Endothelial cell (in vitro differentiated cells): ENCODE measurements around the gene FBRSL1. TPM values are rescaled to one million over a fixed set of nuclear protein-coding genes. Genes with fewer than 3 reads are reported as not detected.

Experiments used
- DNase-seq: peaks from one replicate; pipeline ENCODE4 v3.0.0; 2021; ENCODE audit warnings: low spot score
- H3K27ac Mint-ChIP-seq: one replicate; pipeline ENCODE4 v1.8.0; 2021; ENCODE audit warnings: mixed read lengths, inconsistent platforms; ENCODE audit not compliant: unreplicated experiment
- H3K27me3 Mint-ChIP-seq: one replicate; pipeline ENCODE4 v1.8.0; 2021; ENCODE audit warnings: mild to moderate bottlenecking, moderate library complexity, mixed read lengths, inconsistent platforms; ENCODE audit not compliant: unreplicated experiment
- H3K36me3 Mint-ChIP-seq: one replicate; pipeline ENCODE4 v1.8.0; 2021; ENCODE audit warnings: mild to moderate bottlenecking, low read depth, mixed read lengths, inconsistent platforms; ENCODE audit not compliant: unreplicated experiment
- H3K4me1 Mint-ChIP-seq: one replicate; pipeline ENCODE4 v1.8.0; 2021; ENCODE audit warnings: mild to moderate bottlenecking, mixed read lengths, inconsistent platforms; ENCODE audit not compliant: unreplicated experiment
- H3K4me3 Mint-ChIP-seq: one replicate; pipeline ENCODE4 v1.8.0; 2021; ENCODE audit warnings: mild to moderate bottlenecking, mixed read lengths, inconsistent platforms; ENCODE audit not compliant: unreplicated experiment
- H3K9me3 Mint-ChIP-seq: one replicate; pipeline ENCODE4 v1.8.0; 2021; ENCODE audit warnings: mixed read lengths, inconsistent platforms; ENCODE audit not compliant: unreplicated experiment
- total RNA-seq: library from RNA; stranded (reverse); fragmentation: NEBNext Ultra II Directional; extraction: Animal tissue kit (Norgen Biotek cat#: 25700); gene quantifications from one replicate; pipeline ENCODE4 v1.2.1, GENCODE V29; 2021; ENCODE audit not compliant: unreplicated experiment
- TF ChIP-seq, protein P1 (sequence below): fragments of 200-600 bp; sonication (generic); IDR thresholded peaks from one replicate; pipeline ENCODE4 v1.5.0; 2021; ENCODE audit warnings: antibody characterized with exemption; ENCODE audit not compliant: unreplicated experiment

Gene FBRSL1
- total RNA-seq, 1 donor from 2014 or later = 38.4 TPM

DNA sequence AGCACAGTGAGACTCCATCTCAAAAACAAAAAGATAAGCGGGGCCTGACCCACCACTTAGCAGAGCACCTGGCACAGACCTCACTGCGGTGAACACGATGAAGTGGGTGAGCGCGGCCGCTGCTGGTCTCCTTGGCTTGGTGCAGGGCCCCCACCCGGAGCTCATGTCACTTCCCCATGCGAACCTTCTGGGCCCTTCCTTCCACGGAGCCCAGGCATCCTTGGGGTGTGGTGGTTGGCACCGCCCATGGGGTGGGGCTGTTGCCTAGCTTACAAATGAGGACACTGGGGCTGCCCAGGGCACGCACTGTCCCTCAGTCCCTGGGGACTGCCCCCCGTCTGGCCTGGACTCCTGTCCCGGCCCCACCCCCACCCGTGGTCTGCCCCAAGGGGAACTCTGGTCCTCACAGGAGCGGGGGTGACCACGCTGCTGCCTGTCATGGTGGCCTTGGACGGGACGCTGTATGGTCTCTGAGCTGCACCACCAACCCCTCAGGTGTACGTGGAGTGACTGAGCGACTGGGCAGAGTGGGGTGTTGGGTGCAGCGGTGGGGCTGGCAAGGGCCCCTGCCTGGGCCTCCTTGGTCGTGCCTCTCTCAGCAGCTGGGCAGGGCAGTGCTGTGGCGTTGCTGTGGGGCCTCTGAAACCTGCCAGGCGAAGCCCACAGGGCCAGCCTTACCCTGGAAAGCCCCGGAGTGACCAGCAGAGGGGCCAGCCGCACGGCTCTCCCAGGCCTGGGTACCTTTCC lies 15.3 kb downstream of the FBRSL1 start:
- Mint-ChIP-seq H3K4me3 (no peak overlapping the region), H3K27me3 (peaks cover 2% of the 10 kb centered on the region), H3K36me3 (peaks cover 3% of the 10 kb centered on the region), H3K4me1 (peaks cover 11% of the 10 kb centered on the region), H3K27ac (no peak overlapping the region), H3K9me3 (no peaks in the 10 kb centered on the region)
- DNase-seq = no peak
- TF ChIP-seq, protein P1, sequence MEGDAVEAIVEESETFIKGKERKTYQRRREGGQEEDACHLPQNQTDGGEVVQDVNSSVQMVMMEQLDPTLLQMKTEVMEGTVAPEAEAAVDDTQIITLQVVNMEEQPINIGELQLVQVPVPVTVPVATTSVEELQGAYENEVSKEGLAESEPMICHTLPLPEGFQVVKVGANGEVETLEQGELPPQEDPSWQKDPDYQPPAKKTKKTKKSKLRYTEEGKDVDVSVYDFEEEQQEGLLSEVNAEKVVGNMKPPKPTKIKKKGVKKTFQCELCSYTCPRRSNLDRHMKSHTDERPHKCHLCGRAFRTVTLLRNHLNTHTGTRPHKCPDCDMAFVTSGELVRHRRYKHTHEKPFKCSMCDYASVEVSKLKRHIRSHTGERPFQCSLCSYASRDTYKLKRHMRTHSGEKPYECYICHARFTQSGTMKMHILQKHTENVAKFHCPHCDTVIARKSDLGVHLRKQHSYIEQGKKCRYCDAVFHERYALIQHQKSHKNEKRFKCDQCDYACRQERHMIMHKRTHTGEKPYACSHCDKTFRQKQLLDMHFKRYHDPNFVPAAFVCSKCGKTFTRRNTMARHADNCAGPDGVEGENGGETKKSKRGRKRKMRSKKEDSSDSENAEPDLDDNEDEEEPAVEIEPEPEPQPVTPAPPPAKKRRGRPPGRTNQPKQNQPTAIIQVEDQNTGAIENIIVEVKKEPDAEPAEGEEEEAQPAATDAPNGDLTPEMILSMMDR = no peak

DNA sequence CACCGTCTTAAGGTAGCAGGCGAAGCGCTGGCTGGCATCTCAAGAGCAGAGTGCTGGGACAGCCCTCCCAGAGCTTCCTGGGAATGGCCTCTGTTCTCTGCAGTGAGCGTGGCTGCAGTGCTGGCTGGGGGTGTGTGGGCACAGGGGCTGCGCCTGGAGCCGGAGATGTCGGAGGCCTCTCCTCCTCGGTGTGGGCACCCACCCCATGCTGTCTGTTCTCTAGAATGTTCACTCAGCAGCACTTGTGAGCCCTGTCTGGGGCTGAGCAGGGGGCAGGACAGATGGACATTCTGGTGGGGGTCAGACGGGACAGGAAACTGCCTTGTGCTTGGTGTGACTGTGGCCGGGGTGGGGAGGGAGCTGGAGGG lies 15.9 kb downstream of the FBRSL1 start:
- H3K9me3 Mint-ChIP-seq = no peaks in the 10 kb centered on the region
- H3K27me3 Mint-ChIP-seq = peaks cover 4% of the 10 kb centered on the region
- no peak for DNase-seq
- TF ChIP-seq, protein P1 = no peak
- H3K27ac Mint-ChIP-seq = no peak overlapping the region
- H3K36me3 Mint-ChIP-seq = peaks cover 3% of the 10 kb centered on the region
- H3K4me3 Mint-ChIP-seq = no peak overlapping the region
- H3K4me1 Mint-ChIP-seq = peaks cover 11% of the 10 kb centered on the region

DNA sequence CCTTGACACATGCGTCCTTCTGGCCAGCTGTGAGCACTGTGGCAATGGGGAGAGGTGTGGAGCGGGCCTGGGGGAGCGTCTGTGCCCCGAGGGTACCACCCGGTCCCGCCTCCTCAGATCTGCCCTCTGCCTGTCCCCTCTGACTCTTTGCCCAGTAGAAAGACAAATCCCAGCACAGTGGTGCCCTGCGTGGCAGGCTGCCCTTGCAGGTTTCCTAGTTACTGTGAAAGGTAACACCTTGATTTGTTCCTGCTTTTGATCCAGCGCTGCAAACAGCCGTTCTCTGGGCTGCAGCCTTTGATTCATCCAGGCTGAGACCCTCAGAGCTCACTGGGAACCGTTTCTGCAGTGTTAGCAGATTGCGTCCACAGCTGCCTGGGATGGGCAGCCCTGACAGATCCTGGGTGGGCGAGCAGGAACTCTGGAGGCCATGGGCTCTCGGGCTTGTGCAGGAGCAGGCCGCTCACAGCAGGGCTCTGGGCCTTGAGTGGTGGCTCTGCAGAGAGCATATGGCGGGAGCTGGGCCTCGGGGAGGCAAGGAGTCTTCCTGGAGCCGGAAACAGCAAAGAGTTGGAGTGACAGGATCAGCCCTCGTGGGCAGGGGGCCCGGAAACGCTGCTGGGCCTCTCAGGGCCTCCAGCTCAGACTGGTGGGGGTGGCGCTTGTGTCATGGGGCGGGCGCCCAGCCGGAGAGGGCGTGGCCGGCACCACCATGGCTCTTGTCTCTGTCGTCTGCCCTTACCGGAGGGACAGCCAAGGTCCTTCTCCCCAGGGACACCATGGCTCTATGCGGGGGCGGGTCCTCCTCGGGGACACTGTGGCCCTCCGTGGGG lies 16.6 kb downstream of the FBRSL1 start:
- peaks cover 4% of the 10 kb centered on the region for H3K27me3 Mint-ChIP-seq
- TF ChIP-seq, protein P1 = no peak
- no peak for DNase-seq
- no peak overlapping the region for H3K4me3 Mint-ChIP-seq
- peaks cover 11% of the 10 kb centered on the region for H3K4me1 Mint-ChIP-seq
- H3K36me3 Mint-ChIP-seq = peaks cover 3% of the 10 kb centered on the region
- no peak overlapping the region for H3K27ac Mint-ChIP-seq
- H3K9me3 Mint-ChIP-seq = no peaks in the 10 kb centered on the region

DNA sequence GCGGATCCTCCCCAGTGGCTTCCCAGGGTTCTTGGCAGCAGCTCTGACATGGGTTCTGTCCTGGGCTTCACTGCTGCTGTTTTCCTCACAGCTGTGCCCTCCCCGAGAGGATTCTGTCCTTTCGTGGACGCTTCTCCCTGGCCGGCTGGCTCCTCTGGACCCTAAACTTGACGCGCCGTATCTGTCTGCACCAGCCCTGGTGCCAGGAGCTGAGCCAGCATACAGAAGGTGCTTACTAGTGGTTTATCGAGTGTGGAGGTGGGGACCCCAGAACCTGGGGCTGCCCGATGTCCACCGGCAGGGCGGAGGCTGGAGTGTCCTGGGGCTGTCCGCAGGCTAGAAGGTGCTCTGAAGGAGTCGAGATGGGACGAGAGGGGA lies 17.2 kb downstream of the FBRSL1 start:
- no peak for DNase-seq
- H3K4me3 Mint-ChIP-seq = no peak overlapping the region
- no peaks in the 10 kb centered on the region for H3K36me3 Mint-ChIP-seq
- H3K4me1 Mint-ChIP-seq = peaks cover 7% of the 10 kb centered on the region
- no peak overlapping the region for H3K27ac Mint-ChIP-seq
- TF ChIP-seq, protein P1 = no peak
- no peaks in the 10 kb centered on the region for H3K9me3 Mint-ChIP-seq
- peaks cover 4% of the 10 kb centered on the region for H3K27me3 Mint-ChIP-seq
